HAP-1 (cell line): ENCODE results near the gene PALLD.

Experiments used
- DNase-seq, 2 experiments: peaks; one replicate each; pipeline ENCODE4 v3.0.0-alpha.2; 2016 to 2020; ENCODE audit warnings: low spot score in 2 of 2
- H3K27me3 ChIP-seq: fragments of 250-450 bp; sonication (Bioruptor Pico); 2 replicates; pipeline ENCODE4 v1.5.1; 2020; ENCODE audit warnings: low read depth, mild to moderate bottlenecking, moderate library complexity
- H3K36me3 ChIP-seq: fragments of 250-450 bp; sonication (Bioruptor Pico); replicated peaks from 2 replicates; pipeline ENCODE4 v1.5.1; 2020; ENCODE audit warnings: mild to moderate bottlenecking
- H3K4me1 ChIP-seq: fragments of 250-450 bp; sonication (Bioruptor Pico); 2 replicates; pipeline ENCODE4 v1.5.1; 2020; ENCODE audit warnings: mild to moderate bottlenecking
- H3K4me3 ChIP-seq: fragments of 250-450 bp; sonication (Bioruptor Pico); 2 replicates; pipeline ENCODE4 v1.5.1; 2020; ENCODE audit warnings: mild to moderate bottlenecking, moderate library complexity
- H3K9me3 ChIP-seq: fragments of 250-450 bp; sonication (Bioruptor Pico); 2 replicates; pipeline ENCODE4 v1.5.1; 2020; ENCODE audit warnings: mild to moderate bottlenecking, moderate library complexity
- in situ Hi-C: fragments of 300-500 bp; cut with MboI; formaldehyde crosslinking; loops from 3 replicates; pipeline ENCODE4 v1.14.3; 2020; ENCODE audit warnings: low sequenced_read_pairs, inconsistent platforms, mixed read lengths

Gene PALLD

DNA sequence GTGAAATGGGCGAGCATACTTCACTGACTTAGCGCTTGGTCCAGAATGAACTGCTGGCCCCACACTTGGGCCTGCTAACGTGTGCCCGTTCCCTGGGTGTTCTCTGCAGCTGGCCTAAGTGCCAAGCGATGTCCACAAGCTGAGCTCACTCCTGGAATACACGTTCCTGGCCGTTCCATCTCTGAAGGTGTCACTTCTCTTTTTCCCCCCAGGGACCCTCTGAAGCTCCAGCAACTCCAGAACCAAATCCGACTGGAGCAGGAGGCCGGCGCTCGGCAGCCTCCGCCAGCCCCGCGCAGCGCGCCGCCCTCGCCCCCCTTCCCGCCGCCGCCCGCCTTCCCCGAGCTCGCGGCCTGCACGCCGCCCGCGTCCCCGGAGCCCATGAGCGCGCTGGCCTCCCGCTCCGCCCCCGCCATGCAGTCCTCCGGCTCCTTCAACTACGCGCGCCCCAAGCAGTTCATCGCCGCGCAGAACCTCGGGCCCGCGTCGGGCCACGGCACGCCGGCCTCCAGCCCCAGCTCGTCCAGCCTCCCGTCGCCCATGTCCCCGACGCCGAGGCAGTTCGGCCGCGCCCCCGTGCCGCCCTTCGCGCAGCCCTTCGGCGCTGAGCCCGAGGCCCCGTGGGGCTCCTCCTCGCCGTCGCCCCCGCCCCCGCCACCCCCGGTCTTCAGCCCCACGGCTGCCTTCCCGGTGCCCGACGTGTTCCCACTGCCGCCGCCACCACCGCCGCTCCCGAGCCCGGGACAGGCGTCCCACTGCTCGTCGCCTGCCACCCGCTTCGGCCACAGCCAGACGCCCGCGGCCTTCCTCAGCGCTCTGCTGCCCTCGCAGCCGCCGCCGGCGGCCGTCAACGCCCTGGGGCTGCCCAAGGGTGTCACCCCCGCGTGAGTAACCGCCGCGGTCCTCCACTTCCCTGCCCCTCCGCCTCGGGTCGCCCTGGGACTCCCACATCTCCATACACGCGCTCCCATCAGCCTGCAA is 380.9 kb downstream of the PALLD start:
- Histone ChIP-seq H3K4me3 (no peak overlapping the region), H3K9me3 (no peaks in the 10 kb centered on the region), H3K4me1 (no peaks in the 10 kb centered on the region), H3K27me3 (no peaks in the 10 kb centered on the region), H3K36me3 (peaks cover 24% of the 10 kb centered on the region)
- in situ Hi-C loops: no loop called here
- no peak for DNase-seq

- no peak overlapping the region for H3K4me3 ChIP-seq
- no peaks in the 10 kb centered on the region for H3K9me3 ChIP-seq
- in situ Hi-C loops: no loop called here
- H3K4me1 ChIP-seq: no peaks in the 10 kb centered on the region
- peaks cover 27% of the 10 kb centered on the region for H3K36me3 ChIP-seq
- DNase-seq: no peak
- H3K27me3 ChIP-seq: no peaks in the 10 kb centered on the region
These were observed 381.8 kb downstream of the PALLD start for GRCh38 chr4:168878623-168879022.

DNA sequence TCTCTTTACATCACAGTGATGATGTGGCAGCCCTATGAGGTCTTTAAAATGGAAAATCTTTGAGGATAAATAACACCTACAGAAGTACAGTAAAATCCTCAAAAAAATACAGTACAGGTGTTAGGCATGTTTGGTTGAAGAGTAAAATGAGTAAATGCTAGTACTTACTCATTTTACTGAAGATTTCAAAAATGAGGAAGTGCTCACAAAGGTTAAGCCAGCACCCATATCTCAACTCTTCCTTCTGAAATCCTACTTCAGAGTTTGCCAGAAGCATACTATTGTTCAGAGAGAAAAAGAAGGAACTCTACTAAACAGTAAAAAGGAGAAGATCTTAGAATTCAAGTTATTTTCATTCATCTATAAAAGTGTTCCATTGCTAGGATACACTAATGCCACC is 382.3 kb downstream of the PALLD start:
- no peak for DNase-seq
- Histone ChIP-seq H3K4me3 (no peak overlapping the region), H3K27me3 (no peaks in the 10 kb centered on the region), H3K9me3 (no peaks in the 10 kb centered on the region), H3K4me1 (no peaks in the 10 kb centered on the region), H3K36me3 (peaks cover 28% of the 10 kb centered on the region)
- in situ Hi-C loops: no loop called here

DNA sequence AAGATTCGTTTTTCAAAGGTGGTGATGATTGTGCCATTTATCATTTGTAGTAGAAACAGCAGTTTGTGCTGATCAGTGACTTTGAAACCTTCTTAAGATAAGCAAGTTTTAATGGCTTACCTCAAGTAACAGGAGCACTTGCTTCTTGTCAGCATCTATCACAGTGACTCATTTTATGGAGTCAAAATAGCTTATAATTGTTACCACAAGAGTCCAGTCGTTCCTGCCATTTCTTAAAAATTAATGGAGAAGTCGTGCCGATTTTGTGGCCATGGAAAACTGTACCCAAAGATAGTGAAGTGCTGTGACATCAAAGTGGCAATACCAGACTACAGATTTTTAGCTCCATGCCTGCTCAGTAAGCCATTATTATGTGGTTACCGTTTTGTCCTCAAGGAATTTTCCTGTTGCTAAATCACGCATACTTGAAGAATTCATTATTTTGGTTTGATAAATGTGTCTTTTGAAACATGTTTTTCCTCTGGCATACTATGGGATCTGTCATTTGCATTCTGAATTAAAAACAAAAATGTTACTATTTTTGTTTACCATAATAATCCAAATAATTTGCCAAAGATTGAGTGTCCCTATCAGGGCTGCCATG is 383.3 kb downstream of the PALLD start:
- in situ Hi-C loops: no loop called here
- Histone ChIP-seq H3K4me1 (no peaks in the 10 kb centered on the region), H3K27me3 (no peaks in the 10 kb centered on the region), H3K9me3 (no peaks in the 10 kb centered on the region), H3K4me3 (no peak overlapping the region), H3K36me3 (peaks cover 35% of the 10 kb centered on the region)
- DNase-seq: no peak

GRCh38 chr4:168880811-168881595 is 384.2 kb downstream of the PALLD start:
- no peaks in the 10 kb centered on the region for H3K4me1 ChIP-seq
- in situ Hi-C loops: no loop called here
- H3K9me3 ChIP-seq: no peaks in the 10 kb centered on the region
- no peak overlapping the region for H3K4me3 ChIP-seq
- DNase-seq: no peak
- no peaks in the 10 kb centered on the region for H3K27me3 ChIP-seq
- H3K36me3 ChIP-seq: peaks cover 35% of the 10 kb centered on the region

DNA sequence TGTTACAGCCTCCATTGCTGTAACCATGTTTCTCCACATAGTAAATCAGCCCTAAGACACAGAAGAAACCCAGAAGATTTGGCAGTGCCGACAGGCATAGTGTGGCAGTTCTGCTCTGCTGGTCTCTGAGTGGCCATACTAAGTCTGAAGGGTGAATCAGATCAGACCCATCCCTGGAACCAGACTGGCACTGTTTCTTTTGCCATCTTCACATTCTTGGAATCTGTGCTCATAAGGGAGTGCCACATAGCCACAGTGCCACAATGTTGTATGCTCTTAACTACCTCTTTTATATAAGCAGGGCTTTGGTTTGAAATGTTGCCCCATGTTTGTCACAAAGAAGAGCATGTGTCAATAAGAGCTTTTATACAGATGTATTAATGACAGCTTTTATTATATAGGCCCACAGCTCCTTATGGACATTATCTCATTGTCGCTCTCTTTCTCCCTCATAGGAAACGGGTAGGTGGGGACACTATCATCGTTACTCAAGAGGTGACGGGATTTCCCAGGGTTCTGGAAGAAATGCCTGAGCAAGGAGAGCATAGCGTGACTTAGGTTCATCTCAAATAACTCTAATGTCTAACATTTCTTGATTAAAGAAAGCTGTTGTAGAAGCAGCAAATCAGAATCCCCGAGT is 385.0 kb downstream of the PALLD start:
- in situ Hi-C loops: no loop called here

GRCh38 chr4:168882650-168883233 is 385.9 kb downstream of the PALLD start:
- DNase-seq: no peak
- Histone ChIP-seq H3K9me3 (no peaks in the 10 kb centered on the region), H3K4me1 (no peaks in the 10 kb centered on the region), H3K36me3 (peaks cover 35% of the 10 kb centered on the region), H3K4me3 (no peak overlapping the region), H3K27me3 (no peaks in the 10 kb centered on the region)
- in situ Hi-C loops: no loop called here

More for the DNA sequence above, 385.0 kb downstream of the PALLD start:
- DNase-seq: no peak
- H3K4me3 ChIP-seq: no peak overlapping the region
- H3K4me1 ChIP-seq: no peaks in the 10 kb centered on the region
- no peaks in the 10 kb centered on the region for H3K27me3 ChIP-seq
- no peaks in the 10 kb centered on the region for H3K9me3 ChIP-seq
- peaks cover 35% of the 10 kb centered on the region for H3K36me3 ChIP-seq

DNA sequence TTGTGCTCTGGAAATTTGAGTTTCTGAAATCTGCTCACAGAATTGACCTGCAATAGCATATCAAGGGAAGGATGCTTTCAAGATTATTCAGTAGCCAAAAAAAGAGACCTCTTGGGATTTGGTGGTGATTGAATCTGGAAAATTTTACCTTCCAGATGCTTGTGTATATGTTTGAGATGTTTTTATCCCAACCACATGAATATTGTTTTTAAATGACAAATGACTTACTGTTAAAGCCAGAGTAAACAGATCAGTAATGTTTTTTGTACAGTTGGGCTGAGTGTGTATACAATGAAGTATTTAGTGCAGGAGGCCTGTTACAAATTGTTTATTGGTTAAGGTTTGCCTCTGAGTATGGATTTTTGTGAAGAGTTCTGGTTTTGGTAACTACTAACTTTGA is 386.7 kb downstream of the PALLD start:
- Histone ChIP-seq H3K4me3 (no peak overlapping the region), H3K4me1 (no peaks in the 10 kb centered on the region), H3K27me3 (no peaks in the 10 kb centered on the region), H3K36me3 (peaks cover 31% of the 10 kb centered on the region), H3K9me3 (no peaks in the 10 kb centered on the region)
- DNase-seq: no peak
- in situ Hi-C loops: no loop called here

DNA sequence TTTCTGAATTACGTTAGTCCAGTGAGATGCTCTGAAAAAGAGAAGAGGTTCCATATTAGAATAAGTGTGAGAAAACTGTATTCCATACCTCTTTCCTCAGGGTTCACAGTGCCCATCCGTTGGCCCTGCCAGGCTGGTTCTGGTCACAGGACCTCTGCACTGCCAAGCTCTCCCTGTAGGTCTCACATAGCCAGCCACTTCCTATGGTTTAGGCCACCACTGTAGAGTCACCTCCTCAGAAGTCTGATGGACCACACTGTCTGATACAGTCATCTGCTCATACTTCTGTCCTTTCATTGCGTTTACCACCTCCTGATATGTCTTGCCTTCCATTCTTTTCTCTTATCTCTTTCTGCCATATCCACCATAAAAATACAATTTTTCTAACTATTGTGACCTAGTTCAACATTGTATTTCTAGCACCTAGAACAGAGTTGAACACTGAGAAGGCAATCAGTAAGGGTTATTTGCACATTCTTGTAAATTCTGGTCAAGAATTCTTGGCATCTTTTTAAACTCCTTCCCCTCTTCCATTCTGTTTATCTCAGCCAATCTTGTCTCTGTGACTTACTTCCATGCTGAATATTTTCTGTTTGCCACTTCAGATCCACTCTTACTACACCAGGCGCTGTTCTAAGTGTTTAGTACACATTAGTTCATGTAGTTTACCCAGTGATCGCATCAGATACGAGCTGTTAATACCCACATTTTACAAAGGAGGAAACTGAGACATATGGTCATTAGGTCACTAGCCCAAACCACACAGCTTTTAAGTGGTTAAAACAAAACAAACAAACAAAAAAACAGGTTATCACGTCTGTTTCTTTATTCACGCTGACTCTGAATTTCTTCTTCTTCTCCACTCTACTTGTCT is 387.6 kb downstream of the PALLD start:
- in situ Hi-C loops: no loop called here
- Histone ChIP-seq H3K27me3 (no peaks in the 10 kb centered on the region), H3K4me3 (no peak overlapping the region), H3K36me3 (peaks cover 21% of the 10 kb centered on the region), H3K9me3 (no peaks in the 10 kb centered on the region), H3K4me1 (no peaks in the 10 kb centered on the region)
- no peak for DNase-seq

- no peaks in the 10 kb centered on the region for H3K27me3 ChIP-seq
- peaks cover 20% of the 10 kb centered on the region for H3K36me3 ChIP-seq
- no peak overlapping the region for H3K4me3 ChIP-seq
- DNase-seq: no peak
- no peaks in the 10 kb centered on the region for H3K9me3 ChIP-seq
- no peaks in the 10 kb centered on the region for H3K4me1 ChIP-seq
- in situ Hi-C loops: no loop called here
These were observed 388.5 kb downstream of the PALLD start for GRCh38 chr4:168885400-168885799.

DNA sequence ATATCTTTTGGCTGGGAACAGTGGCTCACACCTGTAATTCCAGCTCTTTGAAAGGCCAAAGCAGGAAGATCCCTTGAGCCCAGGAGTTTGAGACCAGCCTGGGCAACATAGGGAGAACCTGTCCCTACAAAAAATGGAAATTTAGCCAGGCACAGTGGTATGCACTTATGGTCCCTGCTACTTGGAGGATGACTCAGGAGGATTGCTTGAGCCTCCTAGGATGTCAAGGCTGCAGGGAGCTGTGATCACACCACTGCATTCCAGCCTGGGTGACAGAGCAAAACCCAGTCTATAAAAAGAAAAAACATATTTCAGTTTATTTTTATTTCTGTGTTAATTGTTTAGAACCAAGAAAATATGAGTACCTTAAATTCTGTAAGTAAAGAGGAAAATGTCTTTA is 389.5 kb downstream of the PALLD start:
- DNase-seq: no peak
- no peaks in the 10 kb centered on the region for H3K27me3 ChIP-seq
- peaks cover 27% of the 10 kb centered on the region for H3K36me3 ChIP-seq
- H3K9me3 ChIP-seq: no peaks in the 10 kb centered on the region
- no peaks in the 10 kb centered on the region for H3K4me1 ChIP-seq
- in situ Hi-C loops: no loop called here
- H3K4me3 ChIP-seq: no peak overlapping the region

DNA sequence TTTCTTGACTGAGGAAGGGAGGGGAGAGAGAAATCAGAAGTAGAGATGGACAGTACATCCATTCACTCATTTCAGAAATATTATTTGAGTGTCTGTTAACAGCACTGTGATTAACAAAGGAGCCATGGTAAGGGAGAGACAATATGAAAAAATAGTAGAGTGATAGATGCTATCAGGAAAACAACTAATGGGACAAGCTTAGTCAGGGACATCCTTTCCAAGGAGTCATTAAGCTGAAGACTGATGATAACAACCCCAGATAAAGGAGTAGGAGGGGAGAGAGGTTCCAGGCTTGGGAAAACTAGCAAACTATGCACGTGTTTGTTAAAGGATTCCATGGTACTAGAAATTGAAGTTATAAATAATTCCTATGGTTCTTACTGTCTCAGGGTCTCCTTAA is 391.0 kb downstream of the PALLD start:
- no peaks in the 10 kb centered on the region for H3K27me3 ChIP-seq
- no peaks in the 10 kb centered on the region for H3K4me1 ChIP-seq
- peaks cover 30% of the 10 kb centered on the region for H3K36me3 ChIP-seq
- H3K9me3 ChIP-seq: no peaks in the 10 kb centered on the region
- DNase-seq: no peak
- in situ Hi-C loops: no loop called here
- H3K4me3 ChIP-seq: no peak overlapping the region
